RWPE2 (cell line): Measurements from ENCODE around the gene NDUFAF7.

Experiments
- ATAC-seq: fragments of 200-7000 bp; cut with Tn5 transposase; 3 replicates; pipeline ENCODE4 v1.9.1; 2021; ENCODE audit warnings: low read depth
- DNase-seq: peaks from one replicate; pipeline ENCODE4 v3.0.0-alpha.2; 2020; ENCODE audit warnings: low spot score
- H3K27ac ChIP-seq: fragments of 450-650 bp; 2 replicates; pipeline ENCODE4 v1.5.1; 2017; ENCODE audit warnings: mild to moderate bottlenecking; ENCODE audit not compliant: poor library complexity, severe bottlenecking
- H3K27me3 ChIP-seq: fragments of 250-450 bp; sonication (Bioruptor Pico); 2 replicates; pipeline ENCODE4 v1.5.1; 2021; ENCODE audit warnings: mild to moderate bottlenecking, moderate library complexity; ENCODE audit not compliant: insufficient read depth, poor library complexity, severe bottlenecking
- H3K36me3 ChIP-seq: fragments of 250-450 bp; sonication (Bioruptor Pico); 2 replicates; pipeline ENCODE4 v1.5.1; 2020; ENCODE audit warnings: low read depth, mild to moderate bottlenecking, moderate library complexity
- H3K4me1 ChIP-seq: fragments of 250-450 bp; sonication (Bioruptor Pico); 2 replicates; pipeline ENCODE4 v1.5.1; 2021; ENCODE audit warnings: mild to moderate bottlenecking, moderate library complexity; ENCODE audit not compliant: insufficient read depth, poor library complexity, severe bottlenecking
- H3K4me3 ChIP-seq: fragments of 250-450 bp; sonication (Bioruptor Pico); 2 replicates; pipeline ENCODE4 v1.5.1; 2021; ENCODE audit warnings: mild to moderate bottlenecking, moderate library complexity; ENCODE audit not compliant: severe bottlenecking
- H3K9me3 ChIP-seq: fragments of 250-450 bp; sonication (Bioruptor Pico); 2 replicates; pipeline ENCODE4 v1.5.1; 2021; ENCODE audit warnings: mild to moderate bottlenecking, moderate library complexity; ENCODE audit not compliant: severe bottlenecking
- CTCF ChIP-seq: fragments of 450-650 bp; IDR thresholded peaks from one replicate; pipeline ENCODE4 v1.5.1; 2017; ENCODE audit warnings: mild to moderate bottlenecking, moderate library complexity; ENCODE audit not compliant: poor library complexity, severe bottlenecking

NDUFAF7 gene

DNA sequence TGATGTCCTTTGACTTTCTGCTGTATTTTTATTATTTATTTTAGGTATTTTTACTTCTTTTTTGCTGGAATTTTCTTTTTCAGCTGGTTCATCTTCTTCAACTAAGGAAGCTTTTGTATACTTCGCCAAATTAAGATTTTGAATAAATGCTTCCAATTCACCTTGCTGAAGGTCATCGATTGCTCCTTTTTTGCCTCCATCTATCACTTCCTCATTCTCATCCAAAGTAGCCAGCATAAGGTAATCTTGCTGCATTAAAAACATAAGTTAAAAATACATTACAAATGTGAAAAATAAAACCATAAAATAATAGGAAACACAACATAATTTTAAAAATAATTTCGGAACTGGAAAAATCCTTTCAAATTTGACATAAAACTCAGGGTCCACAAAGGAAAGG is 2.7 kb upstream of the NDUFAF7 start:
- H3K36me3 ChIP-seq: peaks cover 60% of the 10 kb centered on the region
- peaks cover 11% of the 10 kb centered on the region for H3K4me1 ChIP-seq
- H3K27me3 ChIP-seq: no peaks in the 10 kb centered on the region
- ATAC-seq (no peak), DNase-seq (no peak)
- no peak overlapping the region for H3K4me3 ChIP-seq
- H3K9me3 ChIP-seq: no peaks in the 10 kb centered on the region
- no peak overlapping the region for H3K27ac ChIP-seq
- no peak for TF ChIP-seq CTCF

GRCh38 chr2:37230581-37230980 is 877 bp upstream of the NDUFAF7 start:
- H3K9me3 ChIP-seq: no peaks in the 10 kb centered on the region
- peak overlapping the region; percentile 77 for H3K4me3 ChIP-seq
- TF ChIP-seq CTCF: no peak
- H3K36me3 ChIP-seq: peaks cover 57% of the 10 kb centered on the region
- DNase-seq (no peak), ATAC-seq (peak; percentile 8; the same call in 1 of the 3 replicates)
- H3K4me1 ChIP-seq: peaks cover 11% of the 10 kb centered on the region
- no peaks in the 10 kb centered on the region for H3K27me3 ChIP-seq
- H3K27ac ChIP-seq: peak overlapping the region; percentile 66

DNA sequence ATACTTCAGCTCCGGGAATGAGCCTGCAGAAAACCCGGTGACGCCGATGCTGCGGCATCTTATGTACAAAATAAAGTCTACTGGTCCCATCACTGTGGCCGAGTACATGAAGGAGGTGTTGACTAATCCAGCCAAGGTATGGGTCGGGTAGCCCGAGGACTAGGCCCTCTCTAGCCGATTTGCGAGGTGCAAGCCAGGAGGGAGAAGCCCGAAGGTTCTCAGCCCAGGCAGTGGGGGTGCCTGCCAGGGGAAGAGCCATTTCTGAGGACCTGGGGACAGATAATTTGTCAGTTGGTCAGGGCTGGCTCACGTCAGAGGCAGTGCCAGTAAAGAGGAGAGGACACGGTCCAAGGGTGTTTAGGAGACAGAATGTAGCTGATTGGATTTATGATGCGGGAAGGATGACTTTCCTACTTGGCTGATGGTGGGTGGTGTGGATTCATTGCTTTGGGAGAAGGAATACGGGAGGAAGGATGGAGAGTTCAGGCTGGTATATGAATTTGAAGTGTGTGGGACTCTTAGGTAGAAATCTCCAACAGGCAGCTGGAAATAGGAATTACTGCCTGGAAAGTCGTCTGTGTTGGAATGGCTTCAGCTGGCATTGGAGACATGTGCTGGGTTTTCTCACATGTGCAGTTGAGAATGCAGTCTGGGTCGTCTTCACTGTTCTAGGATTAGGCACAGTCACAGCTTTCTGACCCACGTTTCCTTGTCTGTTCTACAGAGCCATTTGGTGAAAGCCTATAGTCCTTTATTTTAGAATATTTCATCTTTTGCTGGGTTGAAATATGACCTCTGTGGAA is 874 bp downstream of the NDUFAF7 start:
- Histone ChIP-seq H3K4me1 (peaks cover 11% of the 10 kb centered on the region), H3K9me3 (no peaks in the 10 kb centered on the region), H3K27ac (peak overlapping the region; percentile 66), H3K36me3 (peaks cover 54% of the 10 kb centered on the region), H3K27me3 (no peaks in the 10 kb centered on the region), H3K4me3 (peak overlapping the region; percentile 77)
- no peak for TF ChIP-seq CTCF
- ATAC-seq (peak; percentile 25; the same call in 2 of the 3 replicates), DNase-seq (no peak)

DNA sequence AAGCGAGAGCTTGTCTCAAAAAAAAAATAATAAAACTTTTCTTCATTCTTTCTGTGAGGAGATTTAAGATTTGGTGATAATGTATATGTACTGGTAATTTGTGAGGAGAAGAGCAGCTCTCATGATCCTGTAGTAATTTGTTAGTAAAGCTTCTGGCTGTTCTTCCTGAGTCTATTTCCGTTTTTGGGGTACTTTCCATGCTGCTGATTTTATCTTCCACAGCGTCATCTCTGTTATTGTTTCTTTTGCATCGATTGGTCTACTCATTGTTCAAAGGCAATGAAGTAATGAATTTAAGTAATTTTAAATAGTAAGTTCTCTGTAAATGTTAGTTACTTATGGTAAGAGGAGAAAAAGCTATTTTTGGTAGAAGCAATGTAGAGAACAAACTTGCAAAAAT is 12.0 kb downstream of the NDUFAF7 start:
- Histone ChIP-seq H3K36me3 (peaks cover 84% of the 10 kb centered on the region), H3K4me1 (no peaks in the 10 kb centered on the region), H3K27ac (no peak overlapping the region), H3K27me3 (no peaks in the 10 kb centered on the region), H3K4me3 (no peak overlapping the region), H3K9me3 (no peaks in the 10 kb centered on the region)
- TF ChIP-seq CTCF: no peak
- no peak for ATAC-seq
- no peak for DNase-seq

- DNase-seq (no peak), ATAC-seq (no peak)
- H3K9me3 ChIP-seq: no peaks in the 10 kb centered on the region
Measured at GRCh38 chr2:37244017-37244416, 12.6 kb downstream of the NDUFAF7 start.

More at GRCh38 chr2:37244017-37244416, 12.6 kb downstream of the NDUFAF7 start:
- Histone ChIP-seq H3K27me3 (no peaks in the 10 kb centered on the region), H3K4me1 (no peaks in the 10 kb centered on the region), H3K36me3 (peaks cover 86% of the 10 kb centered on the region), H3K4me3 (no peak overlapping the region), H3K27ac (no peak overlapping the region)
- no peak for TF ChIP-seq CTCF
